HG03432 (cell line): Measurements from ENCODE around the gene KIAA1217.
"Not testable (repeated sequence)": the region's sequence is repeated elsewhere in the genome, so short reads cannot be mapped to it uniquely, and the experiment has no call there.

Experiments
- ATAC-seq: cut with Tn5 transposase; IDR thresholded peaks from one replicate; pipeline ENCODE4 v1.9.1; 2021; ENCODE audit warnings: mild to moderate bottlenecking, moderate library complexity; ENCODE audit not compliant: unreplicated experiment

Gene KIAA1217

DNA sequence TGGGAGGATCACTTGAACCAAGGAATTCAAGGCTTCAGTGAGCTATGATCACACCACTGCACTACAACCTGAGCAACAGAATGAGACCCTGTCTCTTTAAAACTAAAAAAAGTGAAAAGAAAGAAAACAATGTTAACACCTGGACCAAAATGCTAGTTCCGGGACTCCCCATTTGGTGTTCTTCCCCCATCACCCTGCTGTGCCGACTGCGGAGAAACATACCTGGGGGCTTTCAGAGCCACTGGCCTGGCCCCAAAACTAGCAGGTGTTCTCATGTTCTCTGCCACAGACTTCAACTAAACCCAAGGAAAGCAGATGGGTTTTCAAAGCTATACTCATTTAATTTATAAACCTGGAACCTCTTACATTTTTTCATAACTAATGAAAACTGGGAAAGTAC, 250.9 kb downstream of the KIAA1217 start:
- no peak for ATAC-seq

DNA sequence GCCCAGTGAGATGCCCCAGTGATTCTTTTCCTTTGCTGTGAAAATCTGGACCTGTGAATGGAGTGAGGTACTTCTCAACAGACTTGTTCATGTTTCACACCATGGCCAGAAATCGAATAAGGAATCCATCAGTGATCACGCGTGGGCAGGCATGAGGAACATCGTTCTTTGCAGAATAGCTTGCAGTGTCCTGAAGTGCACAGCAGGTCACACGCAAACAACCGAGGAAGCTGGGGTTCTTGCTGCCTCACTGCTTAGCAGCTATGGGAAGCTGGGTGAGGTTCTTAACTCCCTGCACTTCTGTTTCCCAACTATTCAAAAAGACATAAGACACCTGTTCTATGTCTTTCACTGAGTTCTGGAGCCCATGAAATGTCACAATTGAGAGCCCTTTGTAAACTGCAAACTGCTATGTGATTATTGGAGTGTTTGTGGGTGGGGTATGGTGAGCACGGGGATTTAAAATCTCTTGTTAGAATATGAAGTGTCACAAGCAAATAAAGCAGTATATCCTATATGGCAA, 253.4 kb downstream of the KIAA1217 start:
- ATAC-seq: no peak

DNA sequence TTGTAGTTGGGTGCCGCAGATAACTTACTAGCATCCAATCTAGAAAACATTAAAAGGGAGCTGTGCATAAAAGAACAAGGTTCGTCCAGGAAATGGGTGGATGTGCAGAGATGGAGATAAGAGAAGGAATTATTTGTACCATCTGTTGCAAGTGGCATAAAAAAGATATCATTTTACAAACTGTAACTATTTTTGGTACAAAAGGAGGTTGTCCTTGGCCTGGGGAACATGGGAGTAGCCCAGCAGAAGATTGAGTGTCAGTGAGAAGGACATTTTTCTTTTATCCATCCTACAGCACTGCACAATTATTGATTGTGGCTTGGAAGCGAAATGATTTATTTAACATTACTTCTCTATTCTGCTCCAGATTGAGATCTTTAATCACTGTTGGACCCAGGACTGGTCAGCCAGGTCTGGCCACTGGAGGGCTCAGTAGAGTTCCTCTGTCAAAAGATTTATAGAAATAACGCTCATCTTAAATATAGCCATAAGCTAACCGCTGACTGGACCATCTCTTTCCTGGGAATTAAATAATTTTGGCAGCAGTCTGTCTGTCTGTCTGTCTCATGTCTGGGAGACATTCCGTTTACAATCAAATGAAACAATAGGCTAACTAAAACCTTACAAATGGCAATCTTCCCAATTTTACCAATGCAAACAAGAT, 254.1 kb downstream of the KIAA1217 start:
- ATAC-seq: no peak

DNA sequence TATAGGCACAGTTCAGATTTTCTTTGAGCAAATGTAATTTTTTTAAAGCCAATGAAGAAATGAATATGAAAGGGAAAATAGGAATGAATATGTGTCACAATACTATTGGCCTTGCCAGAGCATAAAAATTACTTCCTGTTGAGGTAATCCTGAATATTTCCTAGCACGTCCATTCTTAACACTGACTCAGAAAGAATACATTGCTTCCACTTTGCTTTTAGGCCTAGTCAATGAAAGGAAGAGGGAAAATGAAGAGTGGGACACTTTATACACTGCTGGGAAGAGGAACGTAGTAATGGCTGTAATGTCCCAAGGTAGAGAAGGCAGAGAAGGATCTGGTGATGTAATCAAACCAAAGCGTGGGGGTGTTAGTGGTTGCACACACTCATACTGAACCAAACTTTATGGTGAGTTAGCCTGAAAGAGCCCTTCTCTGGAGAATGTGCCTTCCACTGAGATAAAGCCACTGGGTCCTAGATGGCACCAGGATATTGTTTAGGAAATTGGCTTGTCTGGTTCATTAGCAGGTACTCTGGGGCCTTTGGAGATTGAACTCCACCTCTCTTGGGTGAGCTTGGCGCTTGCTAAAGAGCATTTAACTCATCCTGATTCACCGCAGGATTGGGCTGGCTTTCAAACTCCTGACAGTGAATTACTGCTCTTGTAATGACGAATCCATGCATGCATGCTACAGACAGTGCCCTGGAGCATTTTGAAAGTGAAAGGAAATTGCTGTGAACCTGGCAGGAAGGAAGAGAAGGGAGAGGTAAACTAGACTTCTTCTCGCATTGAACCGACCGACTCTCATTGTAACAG, 254.9 kb downstream of the KIAA1217 start:
- ATAC-seq: peak; percentile 46

DNA sequence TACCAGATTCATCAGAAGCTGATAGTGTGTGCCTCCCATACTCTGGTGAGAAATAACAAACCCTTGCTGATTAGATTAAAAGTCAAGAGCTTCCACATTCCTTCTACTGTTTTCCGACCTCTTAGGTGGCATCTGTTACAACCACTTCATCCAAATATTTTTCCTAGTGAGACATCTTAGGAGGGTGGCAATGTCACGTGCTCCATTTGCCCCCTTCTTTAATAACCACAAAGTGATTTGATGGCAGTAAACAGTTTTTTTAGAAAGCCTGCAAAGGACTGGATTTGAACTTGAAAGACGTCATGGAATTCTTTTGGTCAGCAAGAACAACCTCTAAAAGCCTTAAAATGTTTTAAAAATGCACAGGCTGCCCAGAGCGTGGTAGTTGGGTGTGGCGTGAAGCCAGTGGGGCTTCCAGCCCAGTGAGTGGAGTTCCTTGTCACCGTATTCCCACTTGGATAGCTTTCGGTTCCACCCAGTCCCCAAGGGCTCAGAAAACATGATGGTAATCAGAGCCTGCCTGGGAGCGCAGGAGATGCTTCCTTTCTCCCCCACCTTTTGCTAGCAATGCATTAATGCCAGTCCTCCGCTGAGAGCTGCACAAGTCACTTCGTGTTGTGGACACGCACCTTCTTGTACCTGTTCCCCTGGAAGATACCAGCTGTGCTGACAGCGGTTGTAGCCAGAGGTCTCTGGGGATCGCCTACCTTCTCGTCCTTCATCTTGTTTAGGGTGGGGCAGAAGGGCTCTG, 256.4 kb downstream of the KIAA1217 start:
- ATAC-seq: peak; percentile 5

DNA sequence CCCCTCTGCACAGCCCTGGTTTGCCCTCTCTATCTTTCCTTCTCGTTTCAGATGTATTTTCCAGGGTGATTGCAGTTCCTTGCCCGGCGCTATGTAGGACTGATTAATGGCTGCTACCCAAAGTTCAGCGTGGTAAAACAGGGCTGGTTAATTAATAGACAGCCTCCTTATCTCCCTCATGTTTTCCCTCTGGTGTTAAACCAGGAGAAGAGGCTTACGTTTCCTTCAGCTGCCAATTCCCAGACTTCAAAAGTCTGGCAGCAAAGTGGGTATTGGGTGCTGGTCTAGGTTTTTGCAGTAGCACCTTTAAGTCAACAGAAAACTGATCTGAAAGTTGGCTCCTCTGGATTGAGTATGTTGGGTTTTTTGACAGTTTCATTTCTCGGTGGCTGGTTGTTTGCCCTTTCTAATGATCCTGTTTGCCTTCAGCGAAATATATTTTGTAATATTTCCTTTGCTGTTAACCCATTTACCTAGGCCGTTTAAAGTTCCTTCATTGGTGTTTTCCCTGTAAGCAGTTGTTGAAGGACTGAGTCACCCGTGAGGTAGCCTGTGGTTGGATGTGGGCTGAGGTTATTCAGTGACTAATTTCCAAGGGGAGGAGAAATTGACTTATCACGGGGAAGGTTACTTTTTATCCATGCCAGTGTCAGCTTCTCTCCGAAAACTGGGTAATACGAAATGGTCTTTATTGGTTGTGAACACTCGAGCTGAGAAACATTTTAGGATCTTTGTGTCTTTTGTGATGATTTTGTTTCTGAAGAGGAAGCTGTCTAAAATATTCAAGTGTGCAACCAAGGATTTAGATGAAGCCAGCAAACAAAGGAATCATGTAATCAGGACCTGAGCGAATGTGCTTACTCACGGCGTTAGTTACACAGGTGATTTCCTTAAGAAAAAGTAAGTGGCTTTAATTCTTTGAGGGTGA, 257.2 kb downstream of the KIAA1217 start:
- peak; percentile 83 for ATAC-seq

DNA sequence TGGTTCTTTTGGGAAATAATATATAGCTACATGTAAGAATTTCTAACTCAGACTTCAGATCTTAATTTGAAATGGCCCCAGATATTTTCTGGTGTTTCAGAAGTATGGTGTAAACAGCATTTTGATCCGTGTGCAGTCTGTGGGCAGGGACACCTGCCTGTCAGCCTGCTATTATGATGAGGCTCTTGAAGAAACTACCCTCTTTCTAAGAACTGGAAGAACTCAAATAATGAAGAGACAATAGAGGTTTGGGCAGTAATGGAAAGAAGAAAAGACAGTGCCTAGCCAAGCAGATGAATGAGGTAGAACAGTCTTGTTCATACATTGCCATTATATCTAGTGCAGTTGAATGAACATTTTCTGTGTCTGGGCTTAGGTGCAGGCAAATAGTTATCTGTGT, 258.2 kb downstream of the KIAA1217 start:
- ATAC-seq: no peak

DNA sequence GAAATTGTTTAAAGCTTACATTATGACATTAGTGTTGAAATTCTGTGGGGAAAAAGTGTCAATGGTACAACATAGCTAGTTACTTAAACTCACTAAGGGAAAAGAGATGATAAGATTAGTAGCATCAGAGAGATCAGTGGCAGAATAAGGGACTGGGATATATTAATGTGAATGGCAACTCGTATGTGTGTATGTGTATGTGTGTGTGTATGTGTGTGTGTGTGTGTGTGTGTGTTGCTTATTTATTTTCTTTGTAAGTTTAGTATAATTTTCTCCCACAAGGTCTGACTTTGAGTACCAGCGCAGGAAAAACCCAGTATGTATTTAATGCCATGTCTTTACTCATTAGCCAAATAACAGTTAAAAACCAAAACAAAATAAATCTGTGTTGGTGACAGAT, 258.7 kb downstream of the KIAA1217 start:
- ATAC-seq: no peak

DNA sequence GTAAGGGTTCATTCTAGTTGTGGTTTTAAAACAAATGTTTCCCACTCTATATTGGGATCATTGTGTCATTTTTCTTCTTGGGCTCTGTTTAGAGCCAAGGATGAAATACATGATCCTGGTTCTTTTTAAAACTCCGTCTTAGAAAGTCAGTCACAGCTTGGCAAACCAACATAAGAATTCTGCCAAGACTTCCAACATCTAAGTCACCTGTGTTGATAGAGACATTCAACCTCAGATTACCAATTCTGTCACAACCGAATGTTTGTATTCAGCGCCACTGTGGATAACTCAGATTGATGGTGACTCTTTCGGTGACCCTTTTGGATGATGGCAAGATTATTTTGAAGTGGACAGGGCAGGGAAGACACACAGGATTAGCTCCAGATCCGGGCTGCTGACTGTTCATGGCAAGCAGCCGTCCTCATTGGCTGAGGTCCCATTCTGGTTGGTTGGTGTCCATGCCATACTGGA, 259.4 kb downstream of the KIAA1217 start:
- ATAC-seq: no peak

DNA sequence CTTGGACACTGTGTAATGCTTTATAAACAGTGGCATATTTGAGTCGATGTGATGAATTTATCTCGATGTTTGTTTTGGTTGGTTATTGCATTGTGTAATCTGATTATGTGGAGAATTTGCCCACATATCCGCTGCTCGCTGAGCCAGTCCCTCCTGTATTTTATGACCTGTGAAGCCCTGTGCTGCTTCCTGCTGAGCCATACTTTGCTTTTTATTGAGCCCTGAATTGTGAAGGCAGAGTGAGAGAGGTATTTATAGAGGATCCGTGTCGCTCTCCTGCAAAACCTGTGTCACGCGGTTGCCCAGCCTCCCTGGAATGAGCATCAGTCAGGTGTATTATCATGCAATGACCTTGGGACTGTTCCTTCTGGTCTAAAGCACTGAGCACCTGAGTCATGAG, 261.1 kb downstream of the KIAA1217 start:
- ATAC-seq: no peak

DNA sequence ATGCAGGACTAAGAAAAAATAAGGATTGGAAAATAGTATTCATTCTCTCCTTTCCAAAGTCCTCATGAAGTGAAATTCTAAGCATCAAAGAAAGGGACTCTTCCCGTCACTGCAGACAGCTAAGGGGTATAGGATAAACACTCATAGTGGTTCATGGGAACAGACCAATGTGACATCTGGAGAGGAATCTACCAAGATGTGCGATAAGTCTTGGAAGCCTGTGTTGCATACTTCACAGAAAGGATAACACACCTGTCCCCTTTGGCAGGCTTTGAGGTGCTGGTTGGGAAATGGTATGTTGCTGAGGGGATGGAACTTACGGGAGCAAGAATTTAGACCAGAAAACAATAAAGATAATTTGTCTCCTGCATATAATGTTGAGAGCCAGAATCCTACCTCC, 266.7 kb downstream of the KIAA1217 start:
- ATAC-seq: no peak

DNA sequence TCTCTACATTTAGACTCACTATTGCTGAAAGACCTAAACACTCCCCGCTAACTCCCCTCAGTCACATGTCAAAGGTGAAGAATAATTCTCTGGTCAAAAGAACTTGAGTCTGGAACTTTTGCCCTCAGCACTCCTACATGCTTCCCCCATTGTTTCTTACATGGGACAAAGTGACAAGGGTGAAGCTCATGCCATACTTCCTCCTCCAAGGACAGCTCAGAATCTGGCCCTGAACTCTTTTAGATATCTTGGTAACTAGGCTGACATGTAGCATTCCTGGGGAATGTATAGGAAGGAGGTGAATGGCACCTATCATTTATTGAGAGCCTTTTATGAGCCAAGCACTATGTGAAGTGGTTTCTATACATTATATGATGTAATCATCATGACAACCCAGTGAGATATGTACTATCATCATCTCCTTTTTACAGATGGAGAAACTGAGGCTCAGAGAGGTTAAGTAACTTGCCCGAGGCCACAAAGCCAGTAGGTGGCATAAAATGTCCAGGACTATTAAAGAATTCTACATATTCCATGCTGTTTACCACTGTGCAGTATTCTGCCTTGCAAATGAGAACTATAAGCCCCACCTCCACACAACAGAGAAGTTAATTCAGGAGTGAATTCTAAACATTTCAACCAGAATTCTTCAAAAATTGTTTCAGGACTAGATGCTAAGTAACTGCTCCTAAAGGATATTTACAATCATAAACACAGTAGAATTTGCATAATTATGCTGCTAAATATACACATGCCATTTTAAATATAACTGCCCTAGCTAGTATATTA, 268.2 kb downstream of the KIAA1217 start:
- ATAC-seq: no peak

DNA sequence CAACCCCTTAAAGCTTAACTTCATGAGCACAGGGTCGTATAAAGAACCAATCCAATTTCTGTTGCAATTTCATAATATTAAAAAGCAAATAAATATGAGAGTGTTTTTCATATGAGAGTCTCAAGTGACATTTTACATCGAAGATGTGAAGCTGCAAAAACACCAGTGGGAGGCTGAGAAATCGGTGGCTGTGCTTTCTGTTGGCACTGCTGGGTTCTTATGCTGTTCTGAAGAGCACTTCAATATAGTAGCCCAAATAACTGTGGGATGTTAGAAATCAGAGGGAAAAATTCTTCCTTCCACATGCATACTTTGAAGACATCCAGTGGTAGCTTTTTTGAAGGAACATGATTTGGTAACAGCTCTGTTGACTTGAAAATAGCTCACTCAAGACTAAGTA, 269.0 kb downstream of the KIAA1217 start:
- no peak for ATAC-seq

DNA sequence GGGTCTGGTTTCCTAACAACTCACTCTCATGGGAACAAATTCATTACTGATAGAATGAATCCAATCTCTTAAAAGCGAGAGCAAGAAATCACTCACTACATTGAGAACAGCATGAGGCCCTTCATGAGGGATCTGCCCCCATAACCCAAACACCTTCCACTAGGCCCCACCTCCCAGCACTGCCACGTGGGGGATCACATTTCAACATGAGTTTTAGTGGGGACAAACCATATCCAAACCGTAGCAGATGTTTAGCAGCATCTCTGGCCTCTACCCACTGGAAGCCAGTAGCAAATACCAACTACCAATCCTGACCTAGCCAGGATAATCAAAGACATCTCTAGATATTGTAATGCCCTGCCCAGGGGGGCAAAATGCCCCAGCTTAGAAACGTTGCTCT, 270.9 kb downstream of the KIAA1217 start:
- no peak for ATAC-seq

DNA sequence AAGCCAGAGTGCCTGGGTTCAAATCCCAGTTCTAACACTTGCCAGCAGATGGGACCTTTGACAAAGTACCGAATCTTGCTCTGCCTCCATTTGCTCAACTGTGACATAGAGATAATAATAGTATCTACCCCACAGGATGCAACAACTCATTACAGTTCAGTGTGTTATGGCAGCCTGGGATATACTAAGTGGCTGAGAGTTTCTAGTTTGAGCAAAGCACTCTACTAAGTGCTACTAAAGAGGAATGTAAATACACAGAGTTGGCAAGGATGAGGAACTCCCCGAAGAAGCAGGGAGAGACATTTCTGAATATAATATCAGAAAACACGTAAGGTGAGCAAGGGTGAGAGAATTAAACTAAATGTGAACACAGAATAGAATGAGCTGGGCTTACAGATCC, 271.5 kb downstream of the KIAA1217 start:
- no peak for ATAC-seq

DNA sequence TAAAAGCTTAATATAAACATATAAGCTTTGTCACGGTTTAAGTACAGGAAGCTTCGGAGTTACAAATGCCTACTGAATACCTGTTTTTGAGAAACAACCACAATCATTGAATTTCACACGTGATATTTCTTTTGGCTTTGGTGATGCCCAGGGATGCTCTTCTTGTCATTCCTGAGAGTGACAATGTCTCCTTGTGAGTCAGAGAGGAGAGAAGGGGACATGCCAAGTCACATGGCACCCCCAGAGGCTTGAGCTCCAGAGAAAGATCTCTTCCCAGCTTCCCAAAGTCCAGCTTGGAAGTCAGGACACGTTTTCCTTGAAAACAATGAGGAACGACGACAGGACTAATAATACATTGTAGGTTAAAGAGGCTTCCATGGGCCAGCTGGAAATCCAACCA, 272.3 kb downstream of the KIAA1217 start:
- ATAC-seq: no peak

DNA sequence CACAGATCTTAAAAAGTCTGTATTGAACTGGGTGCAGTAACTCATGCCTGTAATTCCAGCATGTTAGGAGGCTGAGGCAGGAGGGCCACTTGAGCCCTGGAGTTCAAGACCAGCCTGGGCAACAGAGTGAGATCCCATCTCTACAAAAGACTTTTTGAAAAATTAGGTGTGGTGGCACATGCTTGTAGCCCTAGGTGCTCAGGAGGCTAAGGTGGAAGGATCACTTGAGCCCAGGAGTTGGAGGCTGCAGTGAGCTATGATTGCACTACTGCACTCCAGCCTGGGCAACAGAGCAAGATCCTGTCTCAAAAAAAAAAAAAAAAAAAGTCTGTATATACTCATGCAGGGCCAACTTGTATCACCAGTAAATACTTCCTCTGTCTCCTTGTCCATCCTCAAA, 273.8 kb downstream of the KIAA1217 start:
- ATAC-seq: not testable (repeated sequence)

DNA sequence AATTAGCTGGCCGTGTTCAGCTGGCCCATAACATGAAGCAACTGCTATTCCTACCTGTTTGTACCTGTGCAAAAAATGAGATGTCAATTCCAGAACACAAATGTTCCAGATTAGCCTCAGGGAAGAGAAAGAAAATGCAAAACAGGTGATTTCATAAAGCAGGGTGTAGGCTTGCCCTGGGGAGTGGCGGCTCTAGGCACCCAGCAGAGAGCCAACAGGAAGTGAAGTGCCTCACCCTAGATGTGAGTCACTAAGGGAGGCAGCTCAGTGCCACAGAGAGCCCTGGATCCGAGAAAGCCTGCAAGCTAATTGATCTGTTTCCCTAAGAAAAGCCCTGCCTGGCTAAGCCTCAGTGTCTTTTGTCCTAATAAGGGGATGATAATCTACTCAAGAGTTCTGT, 274.8 kb downstream of the KIAA1217 start:
- peak; percentile 98 for ATAC-seq

DNA sequence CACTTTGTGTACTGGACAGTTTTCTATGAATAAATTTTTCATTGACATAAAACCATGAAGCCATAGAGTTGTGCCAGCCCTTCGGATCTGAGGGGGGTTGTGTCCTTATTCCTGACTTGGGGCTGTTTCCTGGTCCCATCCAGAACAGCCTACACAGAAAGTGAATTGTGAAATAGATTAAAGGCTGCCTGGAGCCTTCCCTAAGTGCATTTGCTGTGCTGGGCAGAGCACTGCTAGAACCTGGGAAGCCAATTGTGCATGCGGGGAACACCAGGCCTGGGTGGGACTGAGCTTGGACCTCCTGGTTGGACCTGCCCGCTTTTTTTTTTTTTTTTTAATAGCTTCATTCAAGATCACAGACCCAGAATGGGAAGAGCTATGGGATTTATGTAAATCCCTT, 275.8 kb downstream of the KIAA1217 start:
- no peak for ATAC-seq

DNA sequence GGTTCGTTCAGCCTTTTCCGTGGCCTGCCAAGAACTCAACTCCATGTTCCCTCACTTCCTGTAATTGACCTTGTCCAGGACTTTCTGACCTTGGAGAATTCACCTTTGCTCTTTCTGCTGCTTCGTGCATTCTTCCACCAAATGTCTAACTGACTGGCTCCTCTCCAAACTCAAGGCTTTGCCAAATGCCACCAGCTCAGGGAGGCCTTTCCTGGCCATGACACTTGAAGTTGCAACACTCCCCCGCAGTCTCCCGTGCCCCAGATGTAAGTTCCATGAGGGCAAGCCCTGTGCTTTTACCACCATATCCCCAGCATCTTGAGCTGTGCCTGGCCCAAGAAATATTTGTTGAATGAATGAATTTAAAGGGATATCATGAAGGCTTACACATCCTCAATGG, 276.4 kb downstream of the KIAA1217 start:
- ATAC-seq: no peak
